Fibroblast of mammary gland (primary cell): ENCODE results near the gene TMEM50B.
A peak's percentile ranks its signal among the peaks of the same experiment; 100 is the strongest.

ENCODE experiments used
- DNase-seq: peaks from one replicate; pipeline ENCODE4 v3.0.0-alpha.2; 2010; ENCODE audit warnings: low read depth
- H3K4me3 ChIP-seq: 2 replicates; pipeline ENCODE4 v1.5.1; 2011; ENCODE audit warnings: low read depth, mild to moderate bottlenecking, low read length, moderate library complexity; ENCODE audit not compliant: control insufficient read depth
- TF ChIP-seq, protein P1 (sequence below): conservative IDR thresholded peaks from 2 replicates; pipeline ENCODE4 v1.5.1; 2011; ENCODE audit warnings: low read depth, low read length, inconsistent platforms; ENCODE audit not compliant: control insufficient read depth, insufficient read depth

Gene TMEM50B

GRCh38 chr21:33433001-33433400 is 46.8 kb downstream of the TMEM50B start:
- no peak for DNase-seq
- no peak overlapping the region for H3K4me3 ChIP-seq
- TF ChIP-seq, protein P1, sequence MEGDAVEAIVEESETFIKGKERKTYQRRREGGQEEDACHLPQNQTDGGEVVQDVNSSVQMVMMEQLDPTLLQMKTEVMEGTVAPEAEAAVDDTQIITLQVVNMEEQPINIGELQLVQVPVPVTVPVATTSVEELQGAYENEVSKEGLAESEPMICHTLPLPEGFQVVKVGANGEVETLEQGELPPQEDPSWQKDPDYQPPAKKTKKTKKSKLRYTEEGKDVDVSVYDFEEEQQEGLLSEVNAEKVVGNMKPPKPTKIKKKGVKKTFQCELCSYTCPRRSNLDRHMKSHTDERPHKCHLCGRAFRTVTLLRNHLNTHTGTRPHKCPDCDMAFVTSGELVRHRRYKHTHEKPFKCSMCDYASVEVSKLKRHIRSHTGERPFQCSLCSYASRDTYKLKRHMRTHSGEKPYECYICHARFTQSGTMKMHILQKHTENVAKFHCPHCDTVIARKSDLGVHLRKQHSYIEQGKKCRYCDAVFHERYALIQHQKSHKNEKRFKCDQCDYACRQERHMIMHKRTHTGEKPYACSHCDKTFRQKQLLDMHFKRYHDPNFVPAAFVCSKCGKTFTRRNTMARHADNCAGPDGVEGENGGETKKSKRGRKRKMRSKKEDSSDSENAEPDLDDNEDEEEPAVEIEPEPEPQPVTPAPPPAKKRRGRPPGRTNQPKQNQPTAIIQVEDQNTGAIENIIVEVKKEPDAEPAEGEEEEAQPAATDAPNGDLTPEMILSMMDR = no peak

DNA sequence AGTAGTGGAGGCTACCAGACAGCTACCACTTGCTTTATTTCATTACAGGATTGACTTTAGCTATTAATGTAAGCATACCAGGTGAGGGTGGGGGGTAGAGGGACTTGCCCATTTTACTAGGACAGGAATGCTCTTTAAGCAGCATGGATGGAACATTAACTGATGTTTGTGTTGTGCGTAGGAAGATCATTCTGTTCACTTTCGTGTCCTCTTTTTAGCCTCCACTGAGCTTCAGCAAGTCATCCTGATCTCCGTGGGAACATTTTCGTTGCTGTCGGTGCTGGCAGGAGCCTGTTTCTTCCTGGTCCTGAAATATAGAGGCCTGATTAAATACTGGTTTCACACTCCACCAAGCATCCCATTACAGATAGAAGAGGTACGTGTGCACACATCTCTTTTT is 47.3 kb downstream of the TMEM50B start:
- no peak for DNase-seq
- TF ChIP-seq, protein P1 = no peak
- no peak overlapping the region for H3K4me3 ChIP-seq

- TF ChIP-seq, protein P1 = no peak
- no peak overlapping the region for H3K4me3 ChIP-seq
- no peak for DNase-seq
These were observed 48.9 kb downstream of the TMEM50B start for GRCh38 chr21:33430858-33431257.

GRCh38 chr21:33428669-33429068 is 51.1 kb downstream of the TMEM50B start:
- TF ChIP-seq, protein P1 = no peak
- peak; percentile 46 for DNase-seq
- H3K4me3 ChIP-seq = no peak overlapping the region

DNA sequence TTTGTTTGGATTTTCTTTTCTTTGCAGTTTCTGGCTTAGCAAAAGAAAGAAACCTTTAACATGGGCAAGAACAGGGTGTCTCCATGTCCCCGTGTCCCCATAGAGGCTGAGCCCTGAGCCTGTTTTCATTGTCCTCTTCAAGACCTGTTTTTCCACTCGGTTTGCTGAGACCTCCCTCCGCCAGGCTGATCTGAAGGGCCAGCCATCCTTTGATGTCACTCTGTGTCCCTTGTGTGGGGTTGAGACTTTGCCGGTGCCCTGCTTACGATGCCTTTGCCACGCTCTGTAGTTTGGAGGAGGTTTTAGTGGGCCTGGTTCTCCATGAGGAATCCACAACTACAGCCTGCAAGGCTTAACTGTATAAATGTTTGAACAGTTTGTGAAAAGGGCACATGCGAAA is 52.7 kb downstream of the TMEM50B start:
- TF ChIP-seq, protein P1 = no peak
- no peak for DNase-seq
- H3K4me3 ChIP-seq = no peak overlapping the region

DNA sequence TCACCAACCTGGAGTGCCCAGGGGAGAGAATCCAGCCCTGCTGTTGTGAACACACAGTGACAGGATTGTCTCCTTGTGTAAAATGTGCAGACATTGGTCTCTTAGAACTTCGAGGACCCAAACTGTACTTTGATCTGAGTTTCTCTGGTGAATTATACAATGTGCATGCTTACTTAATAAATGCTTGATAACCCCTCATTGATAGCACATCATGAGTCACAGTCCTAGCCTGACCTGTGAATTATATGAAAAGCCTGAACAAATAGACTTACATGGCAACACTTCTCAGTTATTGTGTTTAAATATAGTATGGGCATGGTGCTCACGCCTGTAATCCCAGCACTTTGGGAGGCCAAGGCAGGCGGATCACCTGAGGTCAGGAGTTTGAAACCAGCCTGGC is 53.9 kb downstream of the TMEM50B start:
- TF ChIP-seq, protein P1 = no peak
- H3K4me3 ChIP-seq = no peak overlapping the region
- no peak for DNase-seq

- H3K4me3 ChIP-seq = no peak overlapping the region
- TF ChIP-seq, protein P1 = no peak
- no peak for DNase-seq
These were observed 55.6 kb downstream of the TMEM50B start for GRCh38 chr21:33424214-33424613.
